ENCODE measurements around the gene EPS15.

DNA sequence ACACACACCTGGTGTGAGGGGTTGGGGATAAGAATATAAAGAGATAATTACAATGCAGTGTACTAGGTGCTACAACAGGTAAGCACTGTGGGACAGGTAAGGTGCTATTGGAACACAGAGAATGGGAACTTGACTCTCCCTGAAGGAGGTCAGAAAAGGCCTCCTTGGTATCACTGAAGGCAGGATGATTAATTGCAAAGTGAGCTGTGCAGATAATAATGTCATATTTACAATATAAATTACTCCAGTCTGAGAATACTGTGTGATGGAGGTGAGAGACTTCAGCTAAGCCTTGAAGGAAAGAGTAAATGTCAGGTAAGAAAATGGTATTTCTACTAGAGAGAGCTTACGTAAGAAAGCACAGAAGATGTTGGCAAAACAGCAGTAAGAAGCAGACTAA lies 91.6 kb downstream of the EPS15 start:
- TF ChIP-seq, protein P1, sequence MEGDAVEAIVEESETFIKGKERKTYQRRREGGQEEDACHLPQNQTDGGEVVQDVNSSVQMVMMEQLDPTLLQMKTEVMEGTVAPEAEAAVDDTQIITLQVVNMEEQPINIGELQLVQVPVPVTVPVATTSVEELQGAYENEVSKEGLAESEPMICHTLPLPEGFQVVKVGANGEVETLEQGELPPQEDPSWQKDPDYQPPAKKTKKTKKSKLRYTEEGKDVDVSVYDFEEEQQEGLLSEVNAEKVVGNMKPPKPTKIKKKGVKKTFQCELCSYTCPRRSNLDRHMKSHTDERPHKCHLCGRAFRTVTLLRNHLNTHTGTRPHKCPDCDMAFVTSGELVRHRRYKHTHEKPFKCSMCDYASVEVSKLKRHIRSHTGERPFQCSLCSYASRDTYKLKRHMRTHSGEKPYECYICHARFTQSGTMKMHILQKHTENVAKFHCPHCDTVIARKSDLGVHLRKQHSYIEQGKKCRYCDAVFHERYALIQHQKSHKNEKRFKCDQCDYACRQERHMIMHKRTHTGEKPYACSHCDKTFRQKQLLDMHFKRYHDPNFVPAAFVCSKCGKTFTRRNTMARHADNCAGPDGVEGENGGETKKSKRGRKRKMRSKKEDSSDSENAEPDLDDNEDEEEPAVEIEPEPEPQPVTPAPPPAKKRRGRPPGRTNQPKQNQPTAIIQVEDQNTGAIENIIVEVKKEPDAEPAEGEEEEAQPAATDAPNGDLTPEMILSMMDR (IDR thresholded peaks at IDR 0.05): no peak
- TF ChIP-seq CREB1 (CRISPR knock-in tag; IDR thresholded peaks at IDR 0.05): no peak
- no peak for TF ChIP-seq KAT7 (CRISPR knock-in tag; IDR thresholded peaks at IDR 0.05; ENCODE audit: borderline replicate concordance)
- no peak for TF ChIP-seq TCF7 (CRISPR knock-in tag; IDR thresholded peaks at IDR 0.05; ENCODE audit: low read depth)
- no peak for TF ChIP-seq SP1 (CRISPR knock-in tag; conservative IDR thresholded peaks at IDR 0.05)
